ENCODE data around the gene LCLAT1.
"Not testable (repeated sequence)": the region's sequence is repeated elsewhere in the genome, so short reads cannot be mapped to it uniquely, and the experiment has no call there.

The LCLAT1 gene

GRCh38 chr2:30612371-30612770 is 165.3 kb downstream of the LCLAT1 start:
- no peak for DNase-seq

GRCh38 chr2:30613001-30613400 is 166.0 kb downstream of the LCLAT1 start:
- no peak for DNase-seq

GRCh38 chr2:30614227-30614626 is 167.2 kb downstream of the LCLAT1 start:
- DNase-seq, result not testable (repeated sequence)

GRCh38 chr2:30615926-30616325 is 168.9 kb downstream of the LCLAT1 start:
- DNase-seq, result no peak

GRCh38 chr2:30620102-30620501 is 173.1 kb downstream of the LCLAT1 start:
- DNase-seq, result no peak

GRCh38 chr2:30621836-30622235 is 174.8 kb downstream of the LCLAT1 start:
- DNase-seq, result no peak

- DNase-seq, result peak; percentile 22
These were observed 175.4 kb downstream of the LCLAT1 start for GRCh38 chr2:30622452-30622851.

GRCh38 chr2:30625276-30625675 is 178.2 kb downstream of the LCLAT1 start:
- no peak for DNase-seq

- DNase-seq, result no peak
These were observed 178.7 kb downstream of the LCLAT1 start for GRCh38 chr2:30625701-30626100.

- DNase-seq, result no peak
These were observed 179.4 kb downstream of the LCLAT1 start for GRCh38 chr2:30626397-30626796.

GRCh38 chr2:30627151-30627550 is 180.1 kb downstream of the LCLAT1 start:
- no peak for DNase-seq

- DNase-seq, result no peak
These were observed 181.3 kb downstream of the LCLAT1 start for GRCh38 chr2:30628341-30628740.

GRCh38 chr2:30629866-30630265 is 182.8 kb downstream of the LCLAT1 start:
- no peak for DNase-seq

- DNase-seq, result no peak
These were observed 184.1 kb downstream of the LCLAT1 start for GRCh38 chr2:30631051-30631671.

GRCh38 chr2:30633039-30633438 is 186.0 kb downstream of the LCLAT1 start:
- no peak for DNase-seq

- no peak for DNase-seq
These were observed 189.3 kb downstream of the LCLAT1 start for GRCh38 chr2:30636311-30636710.

GRCh38 chr2:30639836-30640235 is 192.8 kb downstream of the LCLAT1 start:
- no peak for DNase-seq

GRCh38 chr2:30641765-30642345 is 194.8 kb downstream of the LCLAT1 start:
- no peak for DNase-seq

- DNase-seq, result not testable (repeated sequence)
These were observed 196.0 kb downstream of the LCLAT1 start for GRCh38 chr2:30643013-30643412.

GRCh38 chr2:30643674-30644073 is 196.6 kb downstream of the LCLAT1 start:
- DNase-seq, result no peak

- DNase-seq, result no peak
These were observed 198.2 kb downstream of the LCLAT1 start for GRCh38 chr2:30645081-30645744.

GRCh38 chr2:30645745-30646119 is 198.7 kb downstream of the LCLAT1 start:
- no peak for DNase-seq

GRCh38 chr2:30647752-30648457 is 200.9 kb downstream of the LCLAT1 start:
- DNase-seq, result no peak

GRCh38 chr2:30649278-30649677 is 202.2 kb downstream of the LCLAT1 start:
- DNase-seq, result no peak

All from activated CD8-positive, alpha-beta memory T cell treated with anti-CD3 and anti-CD28 coated beads, Interleukin-2, amount 50 U/mL, for 4 hours (primary cell).